Activated T-cell treated with anti-CD3 and anti-CD28 coated beads, Interleukin-2, amount 50 U/mL, for 24 hours (primary cell): Measurements from ENCODE around the gene CXCR3.
"Not testable (repeated sequence)": the region's sequence is repeated elsewhere in the genome, so short reads cannot be mapped to it uniquely, and the experiment has no call there.

Experiments used
- DNase-seq: peaks from one replicate; pipeline ENCODE4 v3.0.0-alpha.2; 2020
- H3K27ac Mint-ChIP-seq: 2 replicates; pipeline ENCODE4 v1.8.0; 2020; ENCODE audit warnings: mild to moderate bottlenecking, mixed read lengths
- H3K27me3 Mint-ChIP-seq: 2 replicates; pipeline ENCODE4 v1.8.0; 2020; ENCODE audit warnings: mixed read lengths
- H3K36me3 Mint-ChIP-seq: 2 replicates; pipeline ENCODE4 v1.8.0; 2020; ENCODE audit warnings: low read depth, mixed read lengths
- H3K4me1 Mint-ChIP-seq: 2 replicates; pipeline ENCODE4 v1.8.0; 2020; ENCODE audit warnings: low read depth, mixed read lengths
- H3K4me3 Mint-ChIP-seq: 2 replicates; pipeline ENCODE4 v1.8.0; 2020; ENCODE audit warnings: mild to moderate bottlenecking, moderate library complexity, mixed read lengths
- H3K9me3 Mint-ChIP-seq: 2 replicates; pipeline ENCODE4 v1.8.0; 2020; ENCODE audit warnings: mixed read lengths

Gene CXCR3

GRCh38 chrX:71625471-71625870 is 7.2 kb upstream of the CXCR3 start:
- H3K4me3 Mint-ChIP-seq: no peak overlapping the region
- no peaks in the 10 kb centered on the region for H3K9me3 Mint-ChIP-seq
- no peak for DNase-seq
- H3K27me3 Mint-ChIP-seq: peaks cover 25% of the 10 kb centered on the region
- H3K27ac Mint-ChIP-seq: no peak overlapping the region
- H3K36me3 Mint-ChIP-seq: peaks cover 6% of the 10 kb centered on the region
- H3K4me1 Mint-ChIP-seq: peaks cover 45% of the 10 kb centered on the region

GRCh38 chrX:71623714-71624113 is 5.4 kb upstream of the CXCR3 start:
- peaks cover 55% of the 10 kb centered on the region for H3K4me1 Mint-ChIP-seq
- DNase-seq: peak; percentile 43

GRCh38 chrX:71622576-71623450 is 4.5 kb upstream of the CXCR3 start:
- H3K36me3 Mint-ChIP-seq: peaks cover 11% of the 10 kb centered on the region
- H3K4me1 Mint-ChIP-seq: peaks cover 64% of the 10 kb centered on the region
- peak; percentile 79 for DNase-seq
- peaks cover 26% of the 10 kb centered on the region for H3K27me3 Mint-ChIP-seq
- H3K4me3 Mint-ChIP-seq: peak overlapping the region; percentile 72
- no peaks in the 10 kb centered on the region for H3K9me3 Mint-ChIP-seq
- peak overlapping the region; percentile 95 for H3K27ac Mint-ChIP-seq

More at GRCh38 chrX:71623714-71624113, 5.4 kb upstream of the CXCR3 start:
- Mint-ChIP-seq H3K9me3 (no peaks in the 10 kb centered on the region), H3K27ac (peak overlapping the region; percentile 95), H3K27me3 (peaks cover 26% of the 10 kb centered on the region), H3K36me3 (peaks cover 6% of the 10 kb centered on the region), H3K4me3 (peak overlapping the region; percentile 72)

- H3K4me1 Mint-ChIP-seq: peaks cover 71% of the 10 kb centered on the region
- peak; percentile 33 for DNase-seq
- H3K27ac Mint-ChIP-seq: peak overlapping the region; percentile 95
- H3K4me3 Mint-ChIP-seq: no peak overlapping the region
- peaks cover 26% of the 10 kb centered on the region for H3K27me3 Mint-ChIP-seq
- peaks cover 18% of the 10 kb centered on the region for H3K36me3 Mint-ChIP-seq
- H3K9me3 Mint-ChIP-seq: no peaks in the 10 kb centered on the region
Observed at GRCh38 chrX:71622032-71622575, 3.8 kb upstream of the CXCR3 start.

- Mint-ChIP-seq H3K4me1 (peaks cover 76% of the 10 kb centered on the region), H3K4me3 (no peak overlapping the region), H3K9me3 (no peaks in the 10 kb centered on the region), H3K27me3 (peaks cover 26% of the 10 kb centered on the region), H3K36me3 (peaks cover 23% of the 10 kb centered on the region), H3K27ac (peak overlapping the region; percentile 95)
- DNase-seq: peak; percentile 29
Observed at GRCh38 chrX:71621603-71622002, 3.3 kb upstream of the CXCR3 start.

- Mint-ChIP-seq H3K9me3 (no peaks in the 10 kb centered on the region), H3K4me1 (peaks cover 87% of the 10 kb centered on the region), H3K27ac (peak overlapping the region; percentile 95), H3K27me3 (peaks cover 27% of the 10 kb centered on the region), H3K4me3 (no peak overlapping the region), H3K36me3 (peaks cover 39% of the 10 kb centered on the region)
- DNase-seq: peak; percentile 32
Observed at GRCh38 chrX:71619986-71620385, 1.7 kb upstream of the CXCR3 start.

GRCh38 chrX:71619193-71619592 is 882 bp upstream of the CXCR3 start:
- Mint-ChIP-seq H3K4me1 (peaks cover 87% of the 10 kb centered on the region), H3K36me3 (peaks cover 45% of the 10 kb centered on the region), H3K9me3 (no peaks in the 10 kb centered on the region), H3K4me3 (peak overlapping the region; percentile 86), H3K27me3 (peaks cover 27% of the 10 kb centered on the region), H3K27ac (peak overlapping the region; percentile 95)
- peak; percentile 71 for DNase-seq

GRCh38 chrX:71618787-71619186 is 476 bp upstream of the CXCR3 start:
- no peak for DNase-seq
- Mint-ChIP-seq H3K27me3 (peaks cover 26% of the 10 kb centered on the region), H3K27ac (peak overlapping the region; percentile 95), H3K36me3 (peaks cover 46% of the 10 kb centered on the region), H3K4me1 (peaks cover 84% of the 10 kb centered on the region), H3K9me3 (no peaks in the 10 kb centered on the region), H3K4me3 (peak overlapping the region; percentile 86)

- no peaks in the 10 kb centered on the region for H3K9me3 Mint-ChIP-seq
- DNase-seq: no peak
- peak overlapping the region; percentile 86 for H3K4me3 Mint-ChIP-seq
- peaks cover 75% of the 10 kb centered on the region for H3K4me1 Mint-ChIP-seq
- H3K27ac Mint-ChIP-seq: peak overlapping the region; percentile 95
- H3K36me3 Mint-ChIP-seq: peaks cover 55% of the 10 kb centered on the region
- H3K27me3 Mint-ChIP-seq: peaks cover 26% of the 10 kb centered on the region
Observed at GRCh38 chrX:71617742-71618141, 569 bp downstream of the CXCR3 start.

GRCh38 chrX:71616672-71617529 is 1.4 kb downstream of the CXCR3 start:
- Mint-ChIP-seq H3K27ac (peak overlapping the region; percentile 95), H3K9me3 (no peaks in the 10 kb centered on the region), H3K4me1 (peaks cover 66% of the 10 kb centered on the region), H3K4me3 (peak overlapping the region; percentile 86), H3K27me3 (peaks cover 26% of the 10 kb centered on the region), H3K36me3 (peaks cover 60% of the 10 kb centered on the region)
- peak; percentile 55 for DNase-seq

GRCh38 chrX:71615954-71616353 is 2.4 kb downstream of the CXCR3 start:
- peaks cover 61% of the 10 kb centered on the region for H3K4me1 Mint-ChIP-seq
- H3K27ac Mint-ChIP-seq: peak overlapping the region; percentile 95
- no peaks in the 10 kb centered on the region for H3K9me3 Mint-ChIP-seq
- H3K4me3 Mint-ChIP-seq: peak overlapping the region; percentile 86
- DNase-seq: peak; percentile 52
- peaks cover 25% of the 10 kb centered on the region for H3K27me3 Mint-ChIP-seq
- peaks cover 69% of the 10 kb centered on the region for H3K36me3 Mint-ChIP-seq

- no peak for DNase-seq
- Mint-ChIP-seq H3K4me1 (peaks cover 52% of the 10 kb centered on the region), H3K36me3 (peaks cover 71% of the 10 kb centered on the region), H3K4me3 (peak overlapping the region; percentile 86), H3K9me3 (no peaks in the 10 kb centered on the region), H3K27me3 (peaks cover 17% of the 10 kb centered on the region), H3K27ac (peak overlapping the region; percentile 95)
Observed at GRCh38 chrX:71615056-71615455, 3.3 kb downstream of the CXCR3 start.

GRCh38 chrX:71612256-71612655 is 6.1 kb downstream of the CXCR3 start:
- DNase-seq: peak; percentile 3
- H3K27ac Mint-ChIP-seq: no peak overlapping the region
- H3K4me1 Mint-ChIP-seq: peaks cover 48% of the 10 kb centered on the region
- no peaks in the 10 kb centered on the region for H3K9me3 Mint-ChIP-seq
- H3K36me3 Mint-ChIP-seq: peaks cover 85% of the 10 kb centered on the region
- peaks cover 24% of the 10 kb centered on the region for H3K27me3 Mint-ChIP-seq
- H3K4me3 Mint-ChIP-seq: no peak overlapping the region

- H3K36me3 Mint-ChIP-seq: peaks cover 82% of the 10 kb centered on the region
- DNase-seq: peak; percentile 8
- peaks cover 48% of the 10 kb centered on the region for H3K4me1 Mint-ChIP-seq
- not testable (repeated sequence) for H3K9me3 Mint-ChIP-seq, H3K27ac Mint-ChIP-seq, H3K4me3 Mint-ChIP-seq
- peaks cover 24% of the 10 kb centered on the region for H3K27me3 Mint-ChIP-seq
Observed at GRCh38 chrX:71611736-71612135, 6.6 kb downstream of the CXCR3 start.
